SIG-M5 treated with dmso at 0.1 percent for 504 hours (cell line): ENCODE data around the gene RADIL.

ENCODE experiments used
- DNase-seq: peaks from one replicate; lab custom pipeline; 2025; ENCODE audit not compliant: unreplicated experiment; lab: John Stamatoyannopoulos, UW

The RADIL gene

DNA sequence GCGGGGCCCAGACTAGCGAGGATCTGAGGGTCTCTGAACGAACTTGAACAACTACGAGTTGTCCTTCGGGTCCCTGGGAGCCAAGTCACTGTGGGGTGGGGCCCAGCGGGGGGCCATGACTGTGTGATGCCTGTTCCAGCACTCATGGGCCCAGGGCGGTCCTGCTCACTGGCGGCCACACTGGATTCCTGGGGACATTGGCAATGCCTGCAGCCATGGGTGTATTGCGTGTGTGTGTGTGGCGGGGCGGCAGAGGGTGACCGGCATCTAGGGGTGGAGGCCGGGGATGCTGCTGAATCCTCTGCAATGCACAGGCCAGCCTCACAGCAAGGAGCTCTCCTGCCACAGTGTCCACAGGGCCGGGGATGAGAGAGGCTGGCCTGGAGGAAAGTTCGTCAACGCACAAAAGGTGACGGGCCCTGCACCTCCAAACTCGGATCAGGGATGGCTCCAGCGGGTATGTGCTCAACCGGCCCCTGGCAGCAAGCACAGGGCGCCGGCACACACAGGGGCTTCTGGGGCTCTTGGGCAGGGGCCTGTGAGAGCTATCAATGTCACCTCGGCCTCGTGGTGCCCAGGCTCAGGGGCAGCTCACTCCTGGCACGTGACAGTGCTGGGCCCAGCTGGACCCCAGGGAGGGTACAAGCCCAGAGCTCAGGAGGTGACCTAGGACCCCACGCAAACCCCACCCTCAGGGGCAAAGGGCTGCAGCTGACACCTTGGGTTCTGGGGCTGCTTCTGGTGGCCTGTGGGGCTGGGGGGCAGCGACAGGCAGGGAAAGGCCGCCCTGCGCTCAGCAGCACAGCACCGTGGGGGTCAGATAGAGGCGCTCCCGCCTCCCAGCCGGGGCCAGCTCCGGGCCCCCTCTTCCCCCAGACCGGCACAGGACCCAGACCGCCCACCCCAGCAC lies 49.6 kb downstream of the RADIL start:
- DNase-seq = no peak

DNA sequence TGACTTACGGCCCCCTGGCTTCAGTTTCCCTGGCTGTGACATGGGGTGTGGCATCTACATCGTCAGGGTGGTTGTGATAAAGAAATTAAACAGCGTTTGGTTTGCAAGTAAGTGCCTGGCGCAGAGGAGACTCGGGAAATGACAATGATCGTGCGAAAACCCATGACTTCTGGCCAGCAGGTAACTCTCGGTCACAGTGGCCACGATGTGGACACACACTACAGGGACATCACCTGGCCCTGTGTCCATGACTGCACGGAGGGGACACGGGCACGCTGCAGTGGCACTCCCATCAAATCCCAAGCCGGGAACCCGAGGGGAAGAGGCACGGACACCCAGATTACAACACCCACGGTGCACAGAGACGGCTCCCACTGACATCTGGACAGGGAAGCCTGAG lies 50.3 kb downstream of the RADIL start:
- DNase-seq = no peak

DNA sequence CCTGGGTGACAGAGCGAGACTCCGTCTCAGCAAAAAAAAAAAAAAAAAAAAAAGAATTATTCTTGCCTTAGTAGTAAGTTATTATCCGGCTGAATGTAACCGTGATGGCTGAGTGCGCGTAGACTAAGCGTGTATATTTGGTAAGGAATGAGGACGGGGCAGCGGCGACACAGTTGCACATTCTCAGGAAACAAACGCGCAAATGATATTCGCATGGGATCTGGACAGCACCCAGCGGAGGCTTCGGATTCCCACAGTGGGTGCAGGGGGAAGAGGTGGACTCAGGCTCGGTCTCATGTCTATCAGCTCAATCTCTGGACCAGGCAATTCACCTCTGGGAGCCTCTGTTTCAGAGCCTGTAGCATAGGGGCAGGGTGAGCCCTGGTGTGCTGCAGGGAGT lies 50.8 kb downstream of the RADIL start:
- no peak for DNase-seq

DNA sequence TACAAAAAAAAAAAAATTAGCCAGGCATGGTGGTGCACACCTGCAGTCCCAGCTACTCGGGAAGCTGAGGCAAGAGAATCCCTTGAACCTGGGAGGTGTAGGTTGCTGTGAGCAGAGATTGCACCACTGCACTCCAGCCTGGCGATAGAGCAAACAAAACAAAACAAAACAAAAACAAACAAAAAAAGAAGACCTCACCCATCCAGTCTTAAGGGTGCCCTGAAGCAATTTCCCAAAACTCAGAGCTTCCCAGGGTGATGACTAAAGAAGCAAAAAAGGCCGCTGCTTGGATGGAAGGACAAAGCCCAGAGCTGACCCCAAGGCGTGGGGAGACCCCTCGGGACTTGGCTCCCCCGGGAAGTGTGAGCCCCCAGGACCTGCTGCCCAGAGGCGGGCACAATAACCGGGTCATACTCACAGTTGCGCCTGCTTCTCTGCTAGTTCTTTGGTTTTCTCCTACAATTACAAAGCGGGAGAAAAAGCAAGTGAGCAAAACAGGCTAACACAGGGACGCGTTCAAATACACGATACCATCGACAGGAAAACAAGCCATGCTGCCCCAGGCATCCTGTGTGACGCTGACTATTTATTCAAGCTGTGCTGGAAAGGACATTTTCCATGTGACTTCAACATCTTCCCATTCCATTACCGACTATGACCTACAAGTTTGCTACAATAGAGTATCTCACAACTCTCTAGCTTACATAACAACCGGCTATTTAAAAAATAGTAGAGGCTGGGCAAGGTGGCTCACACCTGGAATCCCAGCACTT lies 51.6 kb downstream of the RADIL start:
- DNase-seq = peak; percentile 54

DNA sequence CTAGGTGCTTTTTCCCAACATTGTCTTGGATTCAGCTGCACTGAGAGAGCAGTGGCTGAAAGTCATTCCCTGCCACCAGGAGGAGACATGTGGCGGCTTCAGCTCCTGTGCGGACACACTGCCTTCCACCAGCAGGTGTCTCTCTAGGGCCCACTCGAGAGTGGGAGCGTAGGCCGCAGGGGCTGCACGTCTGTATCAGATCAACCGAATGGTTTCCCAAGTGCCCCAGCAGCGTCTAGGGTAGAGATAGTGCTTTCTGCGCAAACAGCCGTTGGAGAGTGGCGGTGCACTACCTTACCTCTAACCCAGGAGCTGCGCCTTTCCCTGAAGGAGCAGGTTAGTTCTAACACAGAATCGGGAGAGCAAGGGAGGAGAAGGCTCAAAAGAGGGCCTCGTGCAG lies 53.3 kb downstream of the RADIL start:
- DNase-seq = no peak

DNA sequence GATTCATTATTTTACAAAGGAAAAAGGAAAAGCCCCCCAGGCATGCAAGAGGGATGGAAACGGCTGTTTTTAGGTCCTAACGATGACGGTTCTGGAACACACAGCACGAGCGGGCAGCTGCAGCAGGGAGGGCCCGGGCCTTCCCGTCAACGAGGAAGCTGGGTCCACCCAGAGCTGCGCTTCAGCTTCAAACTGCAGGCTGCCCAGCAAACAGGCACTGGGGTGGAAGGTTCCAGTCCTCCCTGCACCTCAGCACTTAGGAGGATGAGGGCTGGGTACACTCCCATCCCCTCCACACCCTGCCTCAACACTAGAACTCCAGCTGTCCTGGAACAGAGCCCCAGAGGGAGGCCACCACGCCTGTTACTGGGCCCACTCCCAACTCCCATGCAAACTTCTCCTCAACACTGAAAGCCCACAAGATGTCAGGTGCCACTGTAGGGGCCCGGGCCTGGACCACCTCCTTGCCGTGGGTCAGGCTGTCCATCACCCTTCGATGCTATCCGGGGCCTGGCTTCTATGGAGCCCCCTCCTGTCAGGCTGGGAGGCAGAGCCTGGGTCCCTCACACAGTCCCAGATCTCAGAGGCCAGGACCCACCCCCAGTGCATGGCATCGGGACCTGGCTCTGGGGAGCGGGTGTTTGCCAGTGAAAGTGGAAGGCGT lies 54.7 kb downstream of the RADIL start:
- DNase-seq = no peak

DNA sequence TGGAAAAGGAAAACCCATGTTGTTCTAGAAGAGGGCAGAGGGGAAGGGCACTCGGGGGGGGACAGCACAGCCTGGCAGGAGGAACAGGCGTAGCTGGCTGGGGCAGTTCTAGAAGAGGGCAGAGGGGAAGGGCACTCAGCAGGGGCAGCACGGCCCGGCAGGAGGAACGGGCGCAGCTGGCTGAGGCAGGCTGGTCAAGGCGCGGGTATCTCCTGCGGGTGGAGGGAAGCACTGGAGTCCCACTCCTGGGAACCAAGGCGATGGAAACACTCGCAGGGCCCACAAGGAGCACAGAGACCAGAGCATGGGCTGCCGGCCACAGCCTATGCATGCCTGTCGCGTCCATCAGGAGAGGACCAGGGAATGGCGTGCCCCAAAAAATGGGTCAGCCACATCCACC lies 58.4 kb downstream of the RADIL start:
- DNase-seq = no peak

DNA sequence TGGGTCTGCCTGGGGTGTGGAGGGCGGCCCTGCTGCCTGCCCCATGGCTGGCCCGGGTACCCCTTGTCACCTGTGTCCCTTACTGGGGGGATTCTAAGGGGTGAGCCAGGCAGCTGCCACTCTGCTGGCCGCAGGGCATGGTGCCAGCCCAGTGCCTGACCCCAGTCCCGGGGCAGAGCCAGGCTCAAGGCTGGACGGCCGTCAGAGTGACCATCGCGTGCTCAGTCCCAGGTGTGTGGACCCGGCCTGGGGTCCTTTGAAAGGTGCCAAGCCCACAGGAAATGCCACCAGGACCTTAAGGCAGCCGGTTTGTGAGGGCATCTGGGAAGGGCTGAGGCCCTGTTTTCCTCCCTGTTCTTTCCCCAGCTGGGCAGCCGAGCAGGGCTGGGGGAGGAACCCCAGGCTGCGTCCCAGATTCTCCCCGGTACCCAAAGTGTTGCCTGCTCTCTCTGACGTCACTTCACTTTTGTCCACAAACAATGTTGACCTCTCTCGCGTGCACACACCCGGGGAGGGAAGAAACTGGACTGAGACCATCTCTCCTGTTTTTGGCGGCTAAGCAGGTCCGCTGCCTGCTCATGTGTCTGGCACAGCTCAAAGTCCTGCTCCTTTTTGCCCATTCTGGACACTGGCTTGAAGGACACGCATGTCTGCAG lies 59.3 kb downstream of the RADIL start:
- DNase-seq = no peak

DNA sequence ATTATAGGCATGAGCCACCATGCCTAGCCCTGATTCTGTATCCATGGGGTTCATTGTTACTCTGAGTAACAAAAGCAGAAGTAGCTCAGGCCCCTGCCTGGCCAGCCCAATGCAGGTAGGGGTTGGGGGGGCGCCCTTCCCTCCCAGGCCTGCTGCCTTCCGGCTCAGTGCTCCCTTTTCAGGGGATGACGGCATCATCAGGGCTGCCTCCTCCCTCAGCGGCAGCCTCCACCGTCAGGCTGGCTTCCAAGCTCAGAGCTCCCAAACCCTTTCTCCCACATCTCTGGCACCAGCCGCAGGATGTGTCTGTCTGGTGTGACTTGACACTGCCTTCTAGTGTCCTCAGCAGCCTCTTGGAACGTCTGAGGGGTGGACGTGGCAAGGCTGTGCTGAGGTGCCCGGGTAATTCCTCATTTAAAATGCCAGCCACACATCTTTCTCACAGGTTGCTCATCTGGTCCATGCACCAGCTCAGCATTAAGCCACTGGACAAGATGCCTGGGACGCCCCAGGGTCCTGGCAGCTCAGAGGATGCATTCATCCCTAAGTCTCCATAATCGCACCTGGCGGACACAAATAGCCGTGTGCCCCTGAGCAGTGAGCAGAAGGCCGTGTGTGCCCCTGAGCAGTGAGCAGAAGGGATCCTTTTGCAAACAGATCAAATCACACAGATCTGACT lies 59.9 kb downstream of the RADIL start:
- DNase-seq = no peak

DNA sequence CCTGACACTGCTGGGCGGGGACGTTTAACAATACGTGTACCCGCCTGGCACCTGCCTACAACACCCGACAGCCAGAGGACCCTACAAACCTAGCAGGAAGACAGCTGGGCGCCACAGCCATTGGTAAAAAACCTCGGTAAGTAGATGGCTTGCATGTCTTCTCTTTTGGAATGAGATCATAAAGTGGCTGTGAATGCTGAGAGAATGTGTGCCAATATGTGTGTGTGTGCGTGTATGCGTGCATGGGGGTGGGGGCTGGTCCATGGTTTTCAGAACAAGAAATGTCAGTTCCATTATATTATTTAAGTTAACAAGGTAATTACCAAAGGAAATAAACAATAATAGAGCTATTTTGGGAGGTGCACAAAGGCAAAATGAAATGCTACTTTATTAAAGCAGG lies 60.8 kb downstream of the RADIL start:
- no peak for DNase-seq

DNA sequence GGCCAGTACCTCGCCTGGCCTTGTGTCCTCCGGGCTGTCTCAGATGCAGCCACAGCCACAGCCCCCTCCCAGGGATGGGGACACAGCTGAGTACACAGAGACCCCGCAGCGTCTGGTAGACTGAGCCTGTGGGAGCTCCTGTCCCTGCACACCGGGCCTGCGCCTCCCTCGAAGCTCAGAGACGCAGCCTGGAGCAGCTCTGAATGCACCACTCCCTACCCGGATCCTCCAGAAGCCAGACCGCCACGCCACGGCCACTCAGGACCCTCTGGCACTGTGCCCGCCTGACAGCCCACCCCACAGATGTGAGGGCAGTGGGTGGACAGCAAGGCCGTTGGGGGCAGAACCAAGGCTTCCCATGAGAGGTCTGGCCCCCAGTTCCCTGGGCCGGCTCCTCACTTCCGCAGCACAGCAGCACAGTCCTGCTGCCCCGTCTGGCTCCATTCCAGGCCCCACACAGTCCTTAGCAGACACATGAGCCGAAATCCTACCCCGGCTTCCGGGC lies 62.5 kb downstream of the RADIL start:
- no peak for DNase-seq

DNA sequence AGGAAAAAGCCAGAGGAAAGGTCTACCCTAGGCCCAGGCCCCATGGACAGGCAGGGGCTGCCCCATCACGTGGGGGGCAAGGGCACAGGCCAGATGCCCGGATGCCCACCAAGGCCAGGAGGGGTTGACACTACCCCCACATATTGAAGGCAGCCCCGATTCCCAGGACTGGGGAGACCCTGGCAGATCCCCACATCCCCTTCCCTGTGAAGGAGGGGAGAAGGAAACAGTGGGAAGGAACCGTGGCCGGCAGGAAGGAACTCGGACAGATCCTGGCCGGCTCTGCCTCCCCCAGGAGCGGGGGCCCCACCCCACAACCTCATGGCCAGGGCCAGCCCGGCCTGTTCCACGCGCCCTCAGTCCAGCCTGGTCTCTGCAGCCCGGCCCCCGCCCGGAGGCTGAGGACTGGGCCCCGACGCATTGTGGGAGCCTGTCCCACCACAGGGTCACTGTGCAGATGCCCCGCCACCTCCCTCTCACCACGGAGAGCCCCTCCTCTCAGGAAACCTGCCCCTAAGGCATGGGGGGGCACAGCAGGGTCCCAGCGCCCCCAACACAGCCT lies 63.0 kb downstream of the RADIL start:
- DNase-seq = no peak

DNA sequence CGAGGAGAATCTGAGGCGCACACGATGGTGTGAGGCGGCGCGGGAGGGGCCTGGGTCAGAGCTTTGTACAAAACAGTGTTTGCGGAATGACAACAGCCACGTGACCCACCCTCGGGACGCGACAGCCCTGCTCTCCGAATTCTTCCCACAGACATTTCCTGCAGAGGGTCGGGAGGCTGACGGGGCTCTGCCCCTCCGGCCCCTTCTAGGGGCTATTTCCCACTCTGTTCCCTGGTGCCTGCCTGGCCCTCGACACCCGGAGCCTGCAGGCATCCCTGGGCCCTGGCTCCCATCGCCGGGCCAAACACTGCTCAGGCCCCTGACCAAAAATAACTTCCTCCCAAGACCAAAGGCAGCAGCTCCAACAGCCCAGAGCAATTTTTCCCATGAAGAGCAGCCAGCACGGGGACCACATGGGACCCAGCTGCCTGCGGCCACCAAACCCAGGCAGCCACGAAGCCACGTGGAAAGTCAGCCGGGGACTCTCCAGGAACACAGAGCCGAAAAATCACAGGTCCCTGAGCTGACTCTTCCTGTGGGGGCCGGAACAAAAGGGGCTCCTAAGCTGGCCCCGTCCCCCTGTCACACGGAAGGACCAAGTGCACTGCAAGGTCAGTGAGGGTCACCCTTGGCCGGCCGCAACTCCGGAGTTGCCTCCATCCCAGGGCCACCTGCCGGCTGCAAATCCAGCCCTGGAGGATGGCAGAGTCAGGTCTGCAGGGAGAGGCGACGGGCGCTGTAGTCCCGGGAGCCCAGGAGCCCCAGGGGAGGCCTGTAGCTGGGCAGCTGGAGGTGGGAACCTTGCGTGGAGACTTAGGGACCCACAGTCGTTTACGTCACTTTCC lies 63.7 kb downstream of the RADIL start:
- DNase-seq = no peak

DNA sequence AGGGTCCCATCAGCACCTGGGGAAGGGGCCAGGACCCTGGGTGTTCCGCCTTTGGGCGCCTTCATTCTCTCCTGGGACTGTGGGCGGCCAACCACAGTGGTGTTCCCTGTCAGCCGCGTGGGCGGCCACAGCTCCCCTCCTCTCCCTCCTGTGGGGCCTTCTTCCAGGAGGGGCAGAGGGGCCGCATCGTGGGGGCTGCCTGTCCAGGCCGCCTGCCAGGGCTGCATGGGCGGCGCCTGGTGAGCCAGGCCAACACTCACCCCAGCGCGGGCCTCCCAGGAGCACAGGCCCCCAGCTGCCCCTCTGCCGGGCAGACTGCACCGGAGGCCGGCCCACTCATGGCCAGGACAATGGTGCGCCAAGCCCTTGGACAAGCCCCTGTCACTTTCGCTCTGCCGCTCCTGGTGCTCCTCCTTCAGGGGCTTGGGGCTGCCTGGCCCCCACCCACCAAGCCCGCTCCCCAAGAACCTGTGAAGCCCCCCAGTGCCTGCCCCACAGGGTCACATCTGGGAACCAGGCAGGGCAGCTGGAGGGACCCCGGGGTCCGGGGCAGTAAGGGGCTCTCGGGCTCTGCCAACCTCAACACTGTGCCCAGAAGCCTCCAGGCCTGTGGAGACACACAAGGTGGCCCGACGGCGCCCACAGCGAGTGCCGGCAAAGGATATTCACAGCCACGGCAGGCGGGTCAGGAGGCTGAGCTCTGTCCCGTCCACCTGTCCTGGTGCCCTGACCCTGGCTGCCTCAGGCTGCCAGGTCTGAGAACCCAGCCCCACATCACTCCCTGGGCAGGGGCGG lies 65.3 kb downstream of the RADIL start:
- no peak for DNase-seq

DNA sequence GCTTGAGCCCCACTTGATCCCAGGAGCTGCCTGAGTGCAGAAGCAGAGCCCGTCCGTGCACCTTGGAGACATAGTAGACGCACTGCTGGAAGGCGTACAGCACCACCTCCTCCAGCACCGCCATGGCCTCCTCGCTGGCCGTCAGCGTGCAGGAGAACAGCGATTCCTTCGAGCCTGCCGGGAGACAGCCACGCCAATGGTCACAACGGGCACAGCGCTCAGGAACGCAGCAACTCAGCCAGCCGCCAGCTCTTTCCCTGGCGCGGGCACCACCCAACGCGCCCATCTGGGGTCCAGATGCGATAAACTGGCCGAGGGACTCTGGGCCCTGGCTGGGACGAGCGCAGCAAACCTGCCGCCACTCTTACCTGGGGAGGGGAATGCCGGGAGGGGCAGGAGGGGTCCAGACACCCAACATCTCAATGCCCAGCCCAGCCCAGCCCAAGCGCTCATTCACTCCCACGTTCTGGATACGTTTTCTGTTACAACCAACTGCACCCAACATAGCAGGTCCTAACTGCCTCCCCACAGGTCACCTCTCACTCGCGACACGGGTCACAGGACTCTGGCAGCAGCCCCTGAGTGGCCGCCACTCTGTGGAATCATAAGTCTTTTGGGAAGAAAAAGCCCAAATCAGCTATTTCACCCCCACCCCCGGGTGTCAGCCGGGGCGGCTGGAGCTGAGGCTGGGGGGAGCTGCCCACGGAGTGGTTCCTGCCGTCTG lies 66.2 kb downstream of the RADIL start:
- no peak for DNase-seq

DNA sequence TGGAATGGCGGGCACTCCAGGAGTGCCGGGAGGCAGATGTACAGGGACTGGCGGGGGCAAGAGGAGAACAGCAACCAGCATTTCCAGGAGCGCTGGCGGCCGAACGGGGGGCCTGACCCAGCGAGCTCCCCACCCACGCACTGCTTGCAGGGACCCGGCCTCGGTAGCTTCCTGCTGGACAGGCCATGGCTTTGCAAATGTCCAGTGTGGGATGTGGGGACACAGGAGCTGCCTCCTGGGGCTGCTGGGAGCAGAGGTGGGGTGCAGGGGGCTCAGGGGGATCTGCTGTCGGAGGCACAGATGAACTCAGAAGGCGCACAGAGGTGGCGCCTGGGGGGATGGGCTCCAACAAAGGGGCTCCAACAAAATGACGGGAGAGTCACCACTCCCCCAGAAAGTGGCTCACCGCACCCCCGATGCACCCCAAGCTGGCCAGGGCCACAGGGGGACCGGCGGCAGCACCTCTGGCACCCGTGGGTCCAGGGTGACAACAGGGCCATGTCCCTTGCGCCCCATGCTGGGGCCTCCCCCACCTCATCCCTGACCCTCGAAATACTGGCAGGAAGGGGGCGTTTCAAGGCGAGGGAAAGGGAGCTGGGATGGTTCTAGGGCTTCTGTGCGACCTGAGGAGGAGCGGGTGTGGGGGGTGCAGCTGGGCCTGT lies 67.0 kb downstream of the RADIL start:
- no peak for DNase-seq
